Hematopoietic multipotent progenitor cell treated with erythropoietin and hydrocortisone succinate and interleukin-3 and kit ligand, for 15 days (in vitro differentiated cells): ENCODE data around the gene SNRPB.

Experiments used
- DNase-seq: peaks from one replicate; pipeline ENCODE4 v3.0.0-alpha.2; 2015; ENCODE audit warnings: low spot score

Gene SNRPB

GRCh38 chr20:2429051-2429450 is 41.5 kb downstream of the SNRPB start:
- no peak for DNase-seq

- DNase-seq, result no peak
Measured at GRCh38 chr20:2421247-2421646, 49.3 kb downstream of the SNRPB start.

DNA sequence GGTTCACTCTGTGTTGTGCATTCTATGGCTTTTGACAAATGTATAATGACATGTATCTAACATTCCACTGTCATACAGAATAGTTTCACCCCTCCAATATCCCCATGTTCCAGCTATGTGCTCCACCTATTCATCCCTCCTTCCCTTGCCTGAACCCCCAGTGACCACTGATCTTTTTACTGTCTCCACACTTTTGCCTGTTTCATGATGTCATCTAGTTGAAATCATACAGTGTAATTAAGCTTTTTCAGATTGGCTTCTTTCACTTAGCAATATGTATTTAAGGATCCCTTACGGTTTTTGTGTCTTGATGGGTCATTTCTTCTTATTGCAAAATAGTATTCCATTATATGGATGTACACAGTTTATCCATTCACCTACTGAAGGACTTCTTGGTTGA is 50.1 kb downstream of the SNRPB start:
- no peak for DNase-seq

DNA sequence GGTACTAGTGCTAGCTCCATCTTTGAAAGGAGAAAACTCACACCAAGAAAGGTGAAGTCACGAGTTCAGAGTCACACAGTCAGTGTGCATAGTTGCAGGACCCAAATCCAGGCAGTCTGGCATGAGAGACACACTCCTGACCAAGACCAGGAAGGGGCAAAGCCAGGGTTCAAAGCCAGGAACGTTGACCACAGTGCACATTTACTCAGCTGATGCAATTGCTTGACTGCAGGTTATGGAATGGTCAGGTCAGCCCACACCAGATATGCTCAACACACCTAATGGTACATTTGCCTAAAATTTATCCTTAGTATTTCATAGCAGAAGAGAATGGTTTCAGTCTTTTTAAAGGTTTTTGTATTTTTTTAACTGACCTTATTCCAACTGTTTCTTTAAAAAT is 52.2 kb downstream of the SNRPB start:
- DNase-seq, result no peak

- no peak for DNase-seq
Measured at GRCh38 chr20:2417213-2417541, 53.4 kb downstream of the SNRPB start.

- DNase-seq, result no peak
Measured at GRCh38 chr20:2416541-2417212, 53.9 kb downstream of the SNRPB start.
